Nephron progenitor cell (in vitro differentiated cells): ENCODE results near the gene UBR3.

Source experiments
- DNase-seq: peaks from one replicate; pipeline ENCODE4 v3.0.0; 2021
- H3K27ac Mint-ChIP-seq: 2 replicates; pipeline ENCODE4 v1.8.0; 2021; ENCODE audit warnings: mild to moderate bottlenecking, moderate library complexity, mixed read lengths
- H3K27me3 Mint-ChIP-seq: 2 replicates; pipeline ENCODE4 v1.8.0; 2021; ENCODE audit warnings: mild to moderate bottlenecking, low read depth, mixed read lengths; ENCODE audit not compliant: poor library complexity
- H3K36me3 Mint-ChIP-seq: 2 replicates; pipeline ENCODE4 v1.8.0; 2021; ENCODE audit warnings: low read depth, mixed read lengths
- H3K4me1 Mint-ChIP-seq: 2 replicates; pipeline ENCODE4 v1.8.0; 2021; ENCODE audit warnings: mixed read lengths
- H3K4me3 Mint-ChIP-seq: 2 replicates; pipeline ENCODE4 v1.8.0; 2021; ENCODE audit warnings: mild to moderate bottlenecking, moderate library complexity, mixed read lengths
- H3K9me3 Mint-ChIP-seq: 2 replicates; pipeline ENCODE4 v1.8.0; 2021; ENCODE audit warnings: mild to moderate bottlenecking, moderate library complexity, mixed read lengths
- TF ChIP-seq, protein P1 (sequence below): fragments of 200-600 bp; sonication (generic); IDR thresholded peaks from 2 replicates; pipeline ENCODE4 v1.5.0; 2021; ENCODE audit warnings: antibody characterized with exemption

The UBR3 gene

GRCh38 chr2:169900686-169901085, 73.4 kb downstream of the UBR3 start:
- TF ChIP-seq, protein P1, sequence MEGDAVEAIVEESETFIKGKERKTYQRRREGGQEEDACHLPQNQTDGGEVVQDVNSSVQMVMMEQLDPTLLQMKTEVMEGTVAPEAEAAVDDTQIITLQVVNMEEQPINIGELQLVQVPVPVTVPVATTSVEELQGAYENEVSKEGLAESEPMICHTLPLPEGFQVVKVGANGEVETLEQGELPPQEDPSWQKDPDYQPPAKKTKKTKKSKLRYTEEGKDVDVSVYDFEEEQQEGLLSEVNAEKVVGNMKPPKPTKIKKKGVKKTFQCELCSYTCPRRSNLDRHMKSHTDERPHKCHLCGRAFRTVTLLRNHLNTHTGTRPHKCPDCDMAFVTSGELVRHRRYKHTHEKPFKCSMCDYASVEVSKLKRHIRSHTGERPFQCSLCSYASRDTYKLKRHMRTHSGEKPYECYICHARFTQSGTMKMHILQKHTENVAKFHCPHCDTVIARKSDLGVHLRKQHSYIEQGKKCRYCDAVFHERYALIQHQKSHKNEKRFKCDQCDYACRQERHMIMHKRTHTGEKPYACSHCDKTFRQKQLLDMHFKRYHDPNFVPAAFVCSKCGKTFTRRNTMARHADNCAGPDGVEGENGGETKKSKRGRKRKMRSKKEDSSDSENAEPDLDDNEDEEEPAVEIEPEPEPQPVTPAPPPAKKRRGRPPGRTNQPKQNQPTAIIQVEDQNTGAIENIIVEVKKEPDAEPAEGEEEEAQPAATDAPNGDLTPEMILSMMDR, result no peak
- H3K9me3 Mint-ChIP-seq, result no peaks in the 10 kb centered on the region
- no peak for DNase-seq
- no peaks in the 10 kb centered on the region for H3K4me1 Mint-ChIP-seq
- no peak overlapping the region for H3K4me3 Mint-ChIP-seq
- H3K27ac Mint-ChIP-seq, result no peak overlapping the region
- peaks cover 33% of the 10 kb centered on the region for H3K36me3 Mint-ChIP-seq
- H3K27me3 Mint-ChIP-seq, result no peaks in the 10 kb centered on the region

GRCh38 chr2:169906731-169907130, 79.5 kb downstream of the UBR3 start:
- no peak for DNase-seq
- peak overlapping the region; percentile 12 for H3K27ac Mint-ChIP-seq
- no peaks in the 10 kb centered on the region for H3K4me1 Mint-ChIP-seq
- TF ChIP-seq, protein P1, result no peak
- H3K9me3 Mint-ChIP-seq, result no peaks in the 10 kb centered on the region
- peaks cover 28% of the 10 kb centered on the region for H3K36me3 Mint-ChIP-seq
- no peaks in the 10 kb centered on the region for H3K27me3 Mint-ChIP-seq
- H3K4me3 Mint-ChIP-seq, result no peak overlapping the region

DNA sequence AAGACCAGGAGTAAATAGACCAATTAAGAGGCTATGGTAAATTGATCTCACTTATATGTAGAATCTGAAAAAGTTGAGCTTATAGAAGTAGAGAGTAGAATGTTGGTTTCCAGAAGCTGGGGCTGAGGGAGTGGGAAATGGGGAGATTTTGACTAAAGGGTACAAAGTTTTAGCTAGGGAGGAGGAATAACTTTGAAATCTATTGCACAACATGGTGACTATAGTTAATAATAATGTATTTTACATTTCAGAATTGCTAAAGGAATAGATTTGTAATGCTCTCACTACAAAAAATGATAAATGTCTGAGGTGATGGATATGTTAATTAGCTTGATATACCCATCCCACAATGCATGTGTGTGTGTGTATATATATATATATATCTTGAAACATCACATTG, 82.1 kb downstream of the UBR3 start:
- H3K36me3 Mint-ChIP-seq, result peaks cover 26% of the 10 kb centered on the region
- no peak for DNase-seq
- peak overlapping the region; percentile 7 for H3K27ac Mint-ChIP-seq
- H3K4me1 Mint-ChIP-seq, result no peaks in the 10 kb centered on the region
- H3K4me3 Mint-ChIP-seq, result no peak overlapping the region
- no peaks in the 10 kb centered on the region for H3K27me3 Mint-ChIP-seq
- TF ChIP-seq, protein P1, result no peak
- no peaks in the 10 kb centered on the region for H3K9me3 Mint-ChIP-seq

DNA sequence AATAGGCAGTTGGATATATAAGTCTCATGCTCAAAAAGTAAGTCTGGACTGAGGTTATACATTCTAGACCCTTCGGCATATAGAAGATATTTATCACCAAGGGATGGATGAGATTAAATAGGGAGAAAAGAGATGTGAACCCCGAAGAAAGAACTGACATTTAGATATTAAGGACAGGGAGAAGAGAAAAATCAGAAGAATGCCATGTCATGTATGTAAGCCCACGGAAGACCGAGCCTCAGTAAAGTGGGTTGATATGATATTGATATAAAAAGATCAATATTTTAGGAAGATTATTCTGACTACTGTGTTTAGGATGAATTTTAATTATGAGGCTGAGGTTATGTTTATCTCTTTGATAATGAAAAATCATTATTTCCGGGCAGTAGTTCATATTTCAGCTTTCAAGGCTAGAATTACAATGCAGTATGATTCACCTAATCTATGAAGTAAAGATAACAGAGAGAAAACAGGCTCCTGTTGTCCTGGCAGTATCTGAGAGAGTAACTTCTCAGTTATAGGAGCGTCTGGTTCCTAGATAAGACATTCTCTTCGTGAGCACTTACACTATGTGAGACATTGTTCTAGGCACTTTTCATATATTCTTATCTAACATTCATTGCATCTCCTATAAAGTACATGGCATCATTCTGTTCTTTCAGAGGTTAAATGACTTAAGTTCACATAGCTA, 83.0 kb downstream of the UBR3 start:
- DNase-seq, result no peak
- TF ChIP-seq, protein P1, result no peak
- H3K27ac Mint-ChIP-seq, result no peak overlapping the region
- H3K9me3 Mint-ChIP-seq, result no peaks in the 10 kb centered on the region
- H3K4me3 Mint-ChIP-seq, result no peak overlapping the region
- H3K27me3 Mint-ChIP-seq, result no peaks in the 10 kb centered on the region
- no peaks in the 10 kb centered on the region for H3K4me1 Mint-ChIP-seq
- H3K36me3 Mint-ChIP-seq, result peaks cover 31% of the 10 kb centered on the region

GRCh38 chr2:169911119-169911518, 83.9 kb downstream of the UBR3 start:
- TF ChIP-seq, protein P1, result no peak
- Mint-ChIP-seq H3K4me1 (no peaks in the 10 kb centered on the region), H3K27ac (no peak overlapping the region), H3K36me3 (peaks cover 31% of the 10 kb centered on the region), H3K27me3 (no peaks in the 10 kb centered on the region), H3K9me3 (no peaks in the 10 kb centered on the region), H3K4me3 (no peak overlapping the region)
- DNase-seq, result no peak

DNA sequence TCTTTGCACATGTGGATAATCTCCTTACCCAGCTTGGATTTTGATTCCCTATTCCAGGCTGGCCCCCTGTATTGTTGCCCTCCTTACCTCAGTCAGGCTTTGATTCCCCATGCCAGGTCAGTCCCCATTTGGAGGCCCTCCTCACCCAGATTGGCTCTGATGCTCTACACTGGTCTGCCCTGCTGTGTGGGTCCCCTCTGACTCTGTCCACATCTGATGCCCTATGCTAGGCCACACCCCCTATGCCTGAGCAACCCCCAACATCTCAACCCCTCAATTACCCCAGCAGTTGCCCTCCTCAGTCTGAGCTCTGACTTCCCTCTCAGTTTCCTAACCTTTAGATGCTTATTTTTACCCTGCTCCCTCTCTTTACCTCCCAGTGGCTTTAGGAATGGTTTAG, 89.4 kb downstream of the UBR3 start:
- TF ChIP-seq, protein P1, result no peak
- no peak overlapping the region for H3K4me3 Mint-ChIP-seq
- peaks cover 35% of the 10 kb centered on the region for H3K36me3 Mint-ChIP-seq
- no peaks in the 10 kb centered on the region for H3K27me3 Mint-ChIP-seq
- no peaks in the 10 kb centered on the region for H3K9me3 Mint-ChIP-seq
- H3K4me1 Mint-ChIP-seq, result no peaks in the 10 kb centered on the region
- no peak overlapping the region for H3K27ac Mint-ChIP-seq
- DNase-seq, result no peak
